Smooth muscle cell (in vitro differentiated cells): Measurements from ENCODE around the gene TECPR2. TPM values are rescaled to one million over a fixed set of nuclear protein-coding genes. Genes with fewer than 3 reads are reported as not detected.

ENCODE experiments used
- DNase-seq: peaks from one replicate; lab custom pipeline; 2025; ENCODE audit not compliant: unreplicated experiment; lab: John Stamatoyannopoulos, UW
- H2AFZ ChIP-seq: fragments of 200-600 bp; sonication (generic); 2 replicates; pipeline ENCODE4 v1.6.0; 2016; ENCODE audit warnings: antibody characterized with exemption, low read depth, mild to moderate bottlenecking
- H3F3A ChIP-seq: fragments of 200-600 bp; sonication (generic); 2 replicates; pipeline ENCODE4 v1.6.0; 2017; ENCODE audit warnings: antibody characterized with exemption, low read depth
- H3K27ac ChIP-seq: fragments of 200-600 bp; sonication (generic); 2 replicates; pipeline ENCODE4 v1.5.1; 2016; ENCODE audit warnings: low read depth, mild to moderate bottlenecking
- H3K27me3 ChIP-seq: fragments of 200-600 bp; sonication (generic); 2 replicates; pipeline ENCODE4 v1.6.1; 2016; ENCODE audit warnings: low read depth, mild to moderate bottlenecking
- H3K36me3 ChIP-seq: fragments of 200-600 bp; sonication (generic); 2 replicates; pipeline ENCODE4 v1.5.1; 2016; ENCODE audit warnings: low read depth
- H3K4me1 ChIP-seq: fragments of 200-600 bp; sonication (generic); 2 replicates; pipeline ENCODE4 v1.5.1; 2016; ENCODE audit warnings: low read depth
- H3K4me2 ChIP-seq: fragments of 200-600 bp; sonication (generic); 2 replicates; pipeline ENCODE4 v1.6.0; 2016; ENCODE audit warnings: mild to moderate bottlenecking
- H3K4me3 ChIP-seq: fragments of 200-600 bp; sonication (generic); 2 replicates; pipeline ENCODE4 v1.5.1; 2016; ENCODE audit warnings: mild to moderate bottlenecking
- H3K79me2 ChIP-seq: fragments of 200-600 bp; sonication (generic); 2 replicates; pipeline ENCODE4 v1.6.0; 2016; ENCODE audit warnings: low read depth, mild to moderate bottlenecking
- H3K9ac ChIP-seq: fragments of 200-600 bp; sonication (generic); 2 replicates; pipeline ENCODE4 v1.6.0; 2016; ENCODE audit warnings: low read depth
- H3K9me3 ChIP-seq: fragments of 200-600 bp; sonication (generic); replicated peaks from 2 replicates; pipeline ENCODE4 v1.5.1; 2016; ENCODE audit warnings: low read depth
- H4K20me1 ChIP-seq: fragments of 200-600 bp; sonication (generic); 2 replicates; pipeline ENCODE4 v1.6.0; 2016; ENCODE audit warnings: low read depth
- CTCF ChIP-seq: fragments of 200-600 bp; sonication (generic); IDR thresholded peaks from 2 replicates; pipeline ENCODE4 v1.5.1; 2017; ENCODE audit warnings: borderline replicate concordance, mild to moderate bottlenecking, antibody characterized with exemption; ENCODE audit not compliant: insufficient read depth, poor library complexity, severe bottlenecking
- WGBS: methylation state at CpG from one replicate; pipeline ENCODE4 v1.1.7; 2016; ENCODE audit warnings: low lambda C conversion rate; 5-methylcytosine and 5-hydroxymethylcytosine counted together
- polyA plus RNA-seq: library from polyadenylated mRNA; unstranded; fragments of >200 nt; fragmentation: Nextera tagmentation; extraction: Ambion mirVana; gene quantifications from 2 replicates; pipeline ENCODE4 v1.2.1, GENCODE V29; 2016
- total RNA-seq: library from RNA; depleted of rRNA; stranded (reverse); fragments of >200 nt; gene quantifications from 2 replicates; pipeline ENCODE4 v1.2.3, GENCODE V29; 2014

The TECPR2 gene
- total and polyA plus RNA-seq, 2 experiments from 2014 or later, result 11.0 to 12.2 TPM

DNA sequence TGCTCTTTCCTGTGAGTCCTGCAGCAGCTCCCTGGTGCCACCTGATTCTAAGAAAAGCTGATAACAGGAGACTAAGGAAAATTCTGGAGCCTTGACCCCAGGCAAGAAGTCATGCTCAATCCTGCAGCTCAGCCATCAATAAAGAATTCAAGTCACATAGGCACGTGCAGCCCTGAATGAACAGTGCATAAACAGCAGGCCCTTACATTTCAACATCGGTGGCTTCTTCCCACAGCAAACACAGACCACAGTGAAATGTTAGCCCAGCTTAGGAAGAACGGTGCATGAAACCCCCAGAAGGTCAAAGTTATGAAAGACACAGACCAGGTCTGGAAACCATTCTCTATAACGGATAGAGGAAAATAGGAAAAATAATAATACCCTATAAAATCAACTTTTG lies 10.5 kb upstream of the TECPR2 start:
- no peaks in the 10 kb centered on the region for H3K27me3 ChIP-seq
- WGBS, result 93% methylated on average over 4 of the region's 4 CpGs
- no peak overlapping the region for H3K4me3 ChIP-seq
- H3K9me3 ChIP-seq, result no peaks in the 10 kb centered on the region
- no peak overlapping the region for H2AFZ ChIP-seq
- no peaks in the 10 kb centered on the region for H4K20me1 ChIP-seq
- H3K79me2 ChIP-seq, result no peaks in the 10 kb centered on the region
- H3K9ac ChIP-seq, result no peak overlapping the region
- no peak overlapping the region for H3K4me2 ChIP-seq
- no peaks in the 10 kb centered on the region for H3K4me1 ChIP-seq
- no peak overlapping the region for H3K27ac ChIP-seq
- peaks cover 12% of the 10 kb centered on the region for H3K36me3 ChIP-seq
- no peaks in the 10 kb centered on the region for H3F3A ChIP-seq
- no peak for TF ChIP-seq CTCF
- DNase-seq, result no peak

- Histone ChIP-seq H3K4me3 (no peak overlapping the region), H3K27ac (no peak overlapping the region), H2AFZ (no peak overlapping the region), H3K36me3 (peaks cover 12% of the 10 kb centered on the region), H3F3A (no peaks in the 10 kb centered on the region), H3K9ac (no peak overlapping the region), H3K27me3 (no peaks in the 10 kb centered on the region), H3K4me2 (no peak overlapping the region), H4K20me1 (no peaks in the 10 kb centered on the region), H3K9me3 (no peaks in the 10 kb centered on the region), H3K79me2 (no peaks in the 10 kb centered on the region), H3K4me1 (no peaks in the 10 kb centered on the region)
- no peak for DNase-seq
- WGBS, result 96% methylated on average over 8 of the region's 8 CpGs
- TF ChIP-seq CTCF, result no peak
Observed at GRCh38 chr14:102353126-102353619, 9.6 kb upstream of the TECPR2 start.

- Histone ChIP-seq H3K79me2 (peaks cover 2% of the 10 kb centered on the region), H3K9me3 (no peaks in the 10 kb centered on the region), H3K36me3 (no peaks in the 10 kb centered on the region), H3K4me2 (no peak overlapping the region), H3K9ac (no peak overlapping the region), H3K4me3 (no peak overlapping the region), H4K20me1 (no peaks in the 10 kb centered on the region), H3K4me1 (no peaks in the 10 kb centered on the region), H3K27ac (no peak overlapping the region), H3K27me3 (no peaks in the 10 kb centered on the region), H2AFZ (no peak overlapping the region), H3F3A (no peaks in the 10 kb centered on the region)
- TF ChIP-seq CTCF, result no peak
- 93% methylated on average over 3 of the region's 3 CpGs for WGBS
- DNase-seq, result no peak
Observed at GRCh38 chr14:102356280-102356679, 6.5 kb upstream of the TECPR2 start.

GRCh38 chr14:102359341-102359740 lies 3.4 kb upstream of the TECPR2 start:
- Histone ChIP-seq H3K36me3 (no peaks in the 10 kb centered on the region), H3K9me3 (no peaks in the 10 kb centered on the region), H3K27ac (no peak overlapping the region), H3K4me3 (no peak overlapping the region), H3K79me2 (peaks cover 19% of the 10 kb centered on the region), H3K4me2 (no peak overlapping the region), H3K9ac (no peak overlapping the region), H3K4me1 (peaks cover 12% of the 10 kb centered on the region), H3K27me3 (no peaks in the 10 kb centered on the region), H3F3A (no peaks in the 10 kb centered on the region), H2AFZ (no peak overlapping the region), H4K20me1 (no peaks in the 10 kb centered on the region)
- no peak for TF ChIP-seq CTCF
- WGBS, result 97% methylated on average over 2 of the region's 2 CpGs
- no peak for DNase-seq
